Iris pigment epithelial cell (primary cell): ENCODE data around the gene SVIL.
"Not testable (repeated sequence)": the region's sequence is repeated elsewhere in the genome, so short reads cannot be mapped to it uniquely, and the experiment has no call there.

Experiments
- DNase-seq: peaks from one replicate; pipeline ENCODE4 v3.0.0-alpha.2; 2011; ENCODE audit warnings: low read depth

Gene SVIL

GRCh38 chr10:29574212-29575097, 60.3 kb downstream of the SVIL start:
- DNase-seq, result not testable (repeated sequence)

- DNase-seq, result not testable (repeated sequence)
Observed at GRCh38 chr10:29570248-29570647, 64.5 kb downstream of the SVIL start.

GRCh38 chr10:29569795-29570194, 65.0 kb downstream of the SVIL start:
- DNase-seq, result no peak

GRCh38 chr10:29567003-29567402, 67.8 kb downstream of the SVIL start:
- no peak for DNase-seq

- not testable (repeated sequence) for DNase-seq
Observed at GRCh38 chr10:29566209-29566608, 68.6 kb downstream of the SVIL start.

- DNase-seq, result no peak
Observed at GRCh38 chr10:29563420-29564035, 71.2 kb downstream of the SVIL start.

- DNase-seq, result not testable (repeated sequence)
Observed at GRCh38 chr10:29563006-29563405, 71.8 kb downstream of the SVIL start.

GRCh38 chr10:29559996-29560395, 74.8 kb downstream of the SVIL start:
- no peak for DNase-seq

GRCh38 chr10:29557665-29558064, 77.1 kb downstream of the SVIL start:
- no peak for DNase-seq

- DNase-seq, result peak; percentile 82
Observed at GRCh38 chr10:29555746-29556481, 78.9 kb downstream of the SVIL start.

- no peak for DNase-seq
Observed at GRCh38 chr10:29555091-29555745, 79.6 kb downstream of the SVIL start.

- DNase-seq, result peak; percentile 76
Observed at GRCh38 chr10:29554660-29555059, 80.1 kb downstream of the SVIL start.

GRCh38 chr10:29553544-29554250, 81.1 kb downstream of the SVIL start:
- DNase-seq, result no peak

GRCh38 chr10:29553116-29553515, 81.7 kb downstream of the SVIL start:
- not testable (repeated sequence) for DNase-seq

GRCh38 chr10:29549493-29549892, 85.3 kb downstream of the SVIL start:
- not testable (repeated sequence) for DNase-seq

GRCh38 chr10:29546773-29547313, 87.9 kb downstream of the SVIL start:
- no peak for DNase-seq

- DNase-seq, result no peak
Observed at GRCh38 chr10:29545122-29545521, 89.6 kb downstream of the SVIL start.

GRCh38 chr10:29543715-29544114, 91.1 kb downstream of the SVIL start:
- DNase-seq, result no peak

- DNase-seq, result no peak
Observed at GRCh38 chr10:29542723-29543122, 92.0 kb downstream of the SVIL start.

GRCh38 chr10:29541422-29542210, 93.2 kb downstream of the SVIL start:
- DNase-seq, result no peak
